T1000 (cell line): Measurements from ENCODE around the gene ENTHD1.
"Not testable (repeated sequence)": the region's sequence is repeated elsewhere in the genome, so short reads cannot be mapped to it uniquely, and the experiment has no call there.

ENCODE experiments used
- DNase-seq: peaks from one replicate; lab custom pipeline; 2025; ENCODE audit warnings: mixed read lengths; lab: John Stamatoyannopoulos, UW

ENTHD1 gene

DNA sequence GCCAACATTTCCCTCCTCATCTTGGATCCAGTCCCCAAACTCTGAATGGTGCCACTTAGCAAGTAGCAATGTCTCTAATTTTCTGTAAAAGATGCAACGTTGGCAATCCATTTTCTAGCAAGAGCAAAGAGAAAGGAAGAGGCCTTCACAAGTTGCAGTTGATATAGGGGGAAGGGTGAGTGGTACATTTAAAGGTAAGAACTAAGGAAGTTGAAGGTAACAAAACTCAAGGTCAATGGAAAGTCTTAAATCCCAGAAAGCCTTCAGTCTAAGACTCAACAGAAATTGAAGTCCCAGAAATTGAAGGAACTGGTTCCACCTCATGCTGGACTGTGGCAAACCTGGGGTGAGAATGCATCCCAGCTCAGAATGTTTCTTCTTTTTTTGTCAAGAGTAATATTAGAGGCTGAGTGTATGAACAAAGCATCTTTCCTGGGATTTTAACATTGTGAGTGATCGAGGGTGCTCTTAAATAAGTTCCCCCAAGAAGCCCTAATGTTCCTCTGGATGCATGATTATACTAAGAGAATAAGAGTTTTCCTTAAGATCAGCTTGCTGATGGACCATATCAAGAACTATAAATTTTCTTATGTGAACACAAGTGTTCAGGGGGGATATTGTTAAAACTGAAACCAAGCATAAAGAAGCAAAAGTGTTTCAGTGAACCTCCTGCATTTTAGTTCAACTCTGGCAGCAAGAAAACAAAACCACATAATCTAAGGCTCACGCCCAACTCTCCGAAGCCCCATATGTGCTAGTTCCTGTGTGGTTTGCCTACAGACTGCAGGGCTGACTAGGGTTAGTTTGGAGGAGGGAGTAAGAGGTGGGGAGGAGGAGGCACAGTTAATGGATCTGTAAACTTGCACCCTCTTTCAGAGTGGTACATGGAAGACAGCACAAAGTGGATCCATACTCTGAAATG lies 7.0 kb upstream of the ENTHD1 start, which contains the start of gene GRAP2:
Gene GRAP2, plus strand, starts transcription at position 779 of the 922 bp plus-strand sequence. CDS start 46,023 bp downstream, outside the sequence.
- no peak for DNase-seq

DNA sequence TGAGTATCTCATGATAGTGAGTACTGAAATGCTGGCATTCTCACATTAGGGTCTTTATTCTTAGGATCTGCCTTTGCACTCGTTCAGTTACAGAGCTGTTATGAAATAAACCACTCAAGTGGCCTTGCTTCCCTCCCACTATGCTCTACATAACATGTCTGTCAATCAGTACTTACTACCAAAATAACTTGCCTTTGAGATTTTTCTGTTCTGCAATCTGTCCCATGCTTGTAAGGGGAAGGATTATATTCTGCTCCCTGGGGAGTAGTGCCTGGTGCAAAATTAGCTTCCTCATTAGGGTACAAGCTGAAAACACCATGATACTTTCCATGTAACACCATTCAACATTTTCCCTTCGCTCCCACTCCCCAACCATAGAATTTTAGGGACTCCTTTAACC lies 5.4 kb upstream of the ENTHD1 start:
- no peak for DNase-seq

DNA sequence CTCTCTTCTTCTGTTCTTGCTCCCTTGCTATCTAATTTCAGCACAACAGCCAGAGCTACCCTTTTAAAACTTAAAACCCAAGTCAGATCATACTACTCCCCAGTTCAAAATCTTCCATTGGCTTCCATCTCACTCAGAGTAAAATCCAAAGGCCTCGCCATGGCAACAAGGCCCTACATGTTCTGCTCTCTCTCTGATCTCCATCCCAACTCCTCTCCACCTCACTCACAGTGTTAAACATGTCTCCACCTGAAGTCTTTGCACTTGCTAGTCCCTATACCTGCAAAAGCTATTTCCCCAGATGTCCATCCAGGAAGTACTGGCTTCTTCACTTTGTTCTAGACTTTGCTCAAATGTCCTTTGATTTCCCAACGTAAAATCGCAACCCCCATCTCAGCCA lies 4.3 kb upstream of the ENTHD1 start:
- DNase-seq: no peak

DNA sequence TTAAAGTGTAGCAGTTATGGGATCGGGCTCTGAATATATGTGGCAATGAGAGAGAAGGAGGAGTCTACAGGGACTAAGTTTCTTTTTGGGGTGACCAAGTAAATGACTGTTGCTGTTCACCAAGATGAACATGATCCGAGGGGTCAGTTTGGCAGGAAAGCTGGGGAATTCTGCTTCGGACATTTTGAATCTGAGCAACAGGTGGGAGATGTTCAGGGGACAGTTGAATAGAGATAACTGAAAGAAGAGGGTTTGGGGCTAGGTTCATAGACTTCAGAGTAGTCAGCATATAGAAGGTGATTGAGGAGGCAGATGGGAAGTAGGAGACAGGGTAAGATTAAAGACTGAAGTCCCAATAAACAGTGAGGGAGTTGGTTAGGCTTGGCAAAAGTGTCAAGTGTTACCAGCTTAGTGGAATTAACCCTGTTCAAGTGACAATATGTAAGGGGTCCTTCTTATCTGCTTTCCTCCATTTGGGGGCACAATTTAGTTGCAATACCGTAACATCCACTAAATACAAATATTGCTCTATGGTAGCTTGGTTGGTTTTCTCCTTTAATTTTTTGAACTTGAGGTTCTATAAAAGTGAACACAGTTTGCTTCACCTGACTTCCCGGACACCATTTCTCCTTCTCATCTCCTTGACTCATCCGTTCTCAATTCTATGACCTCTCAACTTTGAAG lies 2.9 kb upstream of the ENTHD1 start:
- DNase-seq: no peak

DNA sequence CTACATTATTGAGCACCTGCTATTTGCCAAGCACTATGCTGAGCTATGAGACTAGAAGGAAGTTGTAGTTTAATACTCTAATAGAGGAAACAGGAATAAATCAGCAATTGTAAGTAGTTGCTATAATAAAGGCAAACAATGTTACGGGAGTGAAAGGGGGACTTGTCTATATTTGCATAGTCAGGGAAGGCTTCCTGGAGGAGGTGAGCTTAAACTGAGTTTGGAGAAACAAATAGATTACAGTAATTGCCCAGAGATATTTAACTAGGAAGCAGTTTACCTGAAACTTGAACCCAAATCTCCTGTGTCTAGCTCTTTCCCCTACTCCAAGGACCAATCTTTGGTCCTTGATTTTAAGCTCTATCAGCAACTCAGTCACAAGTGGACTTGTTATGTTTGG lies 2.1 kb upstream of the ENTHD1 start:
- DNase-seq: no peak

DNA sequence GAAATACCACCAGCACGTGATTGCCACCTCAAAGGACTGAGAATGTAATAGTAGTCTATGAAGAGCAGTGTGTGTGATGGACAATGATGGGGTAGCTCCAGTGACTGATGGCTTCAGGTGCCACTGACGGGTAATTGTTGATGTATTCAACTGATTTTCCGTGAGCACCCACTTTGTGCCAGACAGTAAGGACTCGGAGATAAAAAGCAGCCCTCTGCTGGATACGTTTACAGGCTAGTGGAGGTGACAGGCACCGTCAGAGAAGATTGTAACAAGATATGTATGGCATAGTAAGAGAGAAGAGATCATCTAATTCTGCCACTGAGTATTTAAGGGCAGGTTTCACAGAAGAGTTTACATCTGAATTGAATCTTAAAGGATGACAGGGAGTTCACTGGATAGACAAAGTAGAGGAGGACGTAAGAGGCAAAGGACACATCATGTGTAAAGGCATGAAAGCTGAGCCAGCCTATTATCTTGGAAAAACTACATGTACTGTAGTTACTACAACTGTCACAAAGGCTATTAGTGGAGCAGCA lies 1.1 kb upstream of the ENTHD1 start:
- no peak for DNase-seq

DNA sequence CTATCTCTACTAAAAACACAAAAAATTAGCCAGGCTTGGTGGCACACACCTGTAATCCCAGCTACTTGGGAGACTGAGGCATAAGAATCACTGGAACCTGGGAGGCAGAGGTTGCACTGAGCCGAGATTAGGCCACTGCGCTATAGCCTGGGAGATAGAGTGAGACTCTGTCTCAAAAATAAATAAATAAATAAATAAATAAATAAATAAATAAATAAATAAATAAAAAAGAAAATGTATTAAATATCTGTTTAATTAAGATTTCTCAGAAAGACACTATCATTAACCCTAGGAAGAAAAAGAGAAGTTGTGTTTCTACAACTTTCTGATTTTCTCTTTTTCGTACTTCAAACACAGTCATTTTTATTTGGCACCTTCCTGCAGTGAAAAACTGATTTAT lies 3.6 kb downstream of the ENTHD1 start:
- DNase-seq: not testable (repeated sequence)

DNA sequence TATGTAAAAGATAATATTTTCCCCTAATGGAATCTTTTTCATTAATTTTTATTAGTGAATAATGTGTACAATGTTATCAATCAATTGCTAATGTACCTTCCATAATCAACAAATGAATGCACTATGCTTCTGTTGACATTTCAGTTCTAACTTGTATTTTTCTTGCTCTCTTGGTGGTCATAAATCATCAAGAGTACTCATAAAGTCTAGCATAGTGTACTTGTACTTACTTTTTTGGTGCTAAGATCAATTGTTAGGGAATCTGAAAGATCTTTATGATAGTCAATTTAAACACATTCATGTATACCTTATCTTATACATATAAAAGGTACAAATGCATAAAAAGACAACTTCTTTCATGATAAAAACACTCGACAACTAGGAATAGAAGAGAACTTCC lies 10.5 kb downstream of the ENTHD1 start:
- DNase-seq: no peak

DNA sequence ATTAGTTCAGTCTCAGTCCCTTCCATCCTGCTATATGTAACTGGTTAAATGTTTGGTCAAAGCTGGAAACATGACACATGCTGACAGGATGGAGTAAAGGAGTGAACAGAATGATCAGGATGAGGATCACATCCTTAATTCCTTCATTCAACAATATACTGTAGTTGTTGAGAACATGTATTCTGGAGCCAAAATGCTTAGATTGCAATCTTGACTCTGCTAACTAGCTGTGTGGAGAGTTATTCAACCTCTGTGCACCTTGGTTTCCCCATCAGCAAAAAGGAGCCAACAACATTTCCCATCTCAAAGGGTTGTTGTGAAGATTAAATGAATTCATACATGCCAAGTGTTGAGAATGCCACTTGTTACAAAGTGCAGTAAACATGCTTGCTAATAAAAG lies 12.8 kb downstream of the ENTHD1 start:
- DNase-seq: no peak

DNA sequence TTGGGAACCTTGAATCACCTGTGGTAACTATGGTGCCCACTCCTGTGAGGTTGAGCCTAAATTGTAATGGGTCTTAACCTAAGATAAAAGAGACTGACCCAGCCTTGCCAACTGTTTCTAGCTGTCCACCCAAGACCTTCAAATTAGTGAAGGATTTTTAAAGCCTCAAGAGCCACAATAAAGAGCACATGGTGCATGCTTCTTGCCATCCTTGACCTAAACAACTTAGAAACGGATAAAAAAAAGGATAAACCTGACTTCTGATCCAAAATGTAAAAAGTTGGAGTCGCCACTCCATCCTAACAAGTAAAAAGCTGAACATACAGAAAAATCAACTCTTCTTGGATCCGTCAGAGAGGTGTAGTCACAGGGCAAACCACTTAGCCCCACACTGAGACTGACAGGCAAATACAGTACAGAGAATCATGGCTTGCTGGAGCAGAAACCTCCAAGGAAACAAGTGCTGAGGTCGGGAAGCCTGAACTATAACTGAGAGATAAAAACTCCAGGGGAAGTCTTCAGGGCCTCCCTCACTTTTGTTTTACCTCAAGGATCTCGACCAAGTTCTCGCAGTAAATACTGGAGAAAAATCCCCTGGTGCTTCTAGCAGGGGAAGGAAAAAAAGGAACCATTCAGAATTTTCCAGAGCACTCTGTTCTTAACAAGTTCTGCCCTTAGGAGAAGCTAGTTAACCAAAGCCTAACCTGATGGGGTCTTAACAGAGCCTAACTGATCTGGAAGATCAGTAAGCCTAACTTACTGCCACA lies 16.3 kb downstream of the ENTHD1 start:
- no peak for DNase-seq

DNA sequence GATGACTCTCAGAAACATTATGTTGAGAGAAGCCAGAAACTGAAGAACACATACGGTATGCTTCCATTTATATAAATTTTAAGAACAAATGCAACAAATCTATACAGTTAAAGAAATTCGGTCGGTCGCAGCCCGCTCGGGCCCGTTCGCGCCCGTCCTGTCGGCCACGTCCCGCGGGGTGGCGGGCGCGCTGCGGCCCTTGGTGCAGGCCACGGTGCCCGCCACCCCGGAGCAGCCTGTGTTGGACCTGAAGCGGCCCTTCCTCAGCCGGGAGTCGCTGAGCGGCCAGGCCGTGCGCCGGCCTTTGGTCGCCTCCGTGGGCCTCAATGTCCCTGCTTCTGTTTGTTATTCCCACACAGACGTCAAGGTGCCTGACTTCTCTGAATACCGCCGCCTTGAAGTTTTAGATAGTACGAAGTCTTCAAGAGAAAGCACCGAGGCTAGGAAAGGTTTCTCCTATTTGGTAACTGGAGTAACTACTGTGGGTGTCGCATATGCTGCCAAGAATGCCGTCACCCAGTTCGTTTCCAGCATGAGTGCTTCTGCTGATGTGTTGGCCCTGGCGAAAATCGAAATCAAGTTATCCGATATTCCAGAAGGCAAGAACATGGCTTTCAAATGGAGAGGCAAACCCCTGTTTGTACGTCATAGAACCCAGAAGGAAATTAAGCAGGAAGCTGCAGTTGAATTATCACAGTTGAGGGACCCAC lies 18.2 kb downstream of the ENTHD1 start:
- not testable (repeated sequence) for DNase-seq

DNA sequence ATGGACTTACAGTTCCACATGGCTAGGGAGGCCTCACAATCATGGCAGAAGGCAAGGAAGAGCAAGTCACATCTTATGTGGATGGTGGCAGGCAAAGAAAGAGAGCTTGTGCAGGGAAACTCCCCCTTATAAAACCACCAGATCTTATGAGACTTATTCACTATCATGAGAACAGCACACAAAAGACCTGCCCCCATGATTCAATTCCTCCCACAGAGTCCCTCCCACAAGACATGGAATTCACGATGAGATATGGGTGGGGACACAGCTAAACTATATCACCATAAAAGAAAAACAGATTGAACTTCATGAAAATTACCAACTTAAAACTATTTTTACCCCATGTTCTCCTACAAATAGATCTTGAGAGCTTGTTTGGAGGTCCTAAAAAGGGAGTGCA lies 19.6 kb downstream of the ENTHD1 start:
- DNase-seq: no peak

DNA sequence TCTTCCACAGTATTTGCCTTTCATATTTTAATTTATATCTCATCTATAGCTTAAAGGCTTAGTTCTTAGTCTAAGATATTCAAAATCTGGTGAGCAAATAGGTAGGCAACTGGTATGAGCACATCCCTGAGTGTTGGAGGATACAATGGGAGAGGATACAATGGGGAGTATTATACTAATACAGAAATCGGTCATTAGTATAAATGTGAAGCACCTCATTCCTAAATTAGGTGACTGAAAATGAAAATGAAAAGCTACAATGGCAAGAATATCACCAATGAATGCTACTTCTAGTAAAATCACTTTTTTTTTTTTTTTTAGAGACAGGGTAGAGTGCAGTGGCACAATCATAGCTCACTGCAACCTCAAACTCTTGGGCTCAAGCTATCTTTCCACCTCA lies 21.0 kb downstream of the ENTHD1 start:
- no peak for DNase-seq

DNA sequence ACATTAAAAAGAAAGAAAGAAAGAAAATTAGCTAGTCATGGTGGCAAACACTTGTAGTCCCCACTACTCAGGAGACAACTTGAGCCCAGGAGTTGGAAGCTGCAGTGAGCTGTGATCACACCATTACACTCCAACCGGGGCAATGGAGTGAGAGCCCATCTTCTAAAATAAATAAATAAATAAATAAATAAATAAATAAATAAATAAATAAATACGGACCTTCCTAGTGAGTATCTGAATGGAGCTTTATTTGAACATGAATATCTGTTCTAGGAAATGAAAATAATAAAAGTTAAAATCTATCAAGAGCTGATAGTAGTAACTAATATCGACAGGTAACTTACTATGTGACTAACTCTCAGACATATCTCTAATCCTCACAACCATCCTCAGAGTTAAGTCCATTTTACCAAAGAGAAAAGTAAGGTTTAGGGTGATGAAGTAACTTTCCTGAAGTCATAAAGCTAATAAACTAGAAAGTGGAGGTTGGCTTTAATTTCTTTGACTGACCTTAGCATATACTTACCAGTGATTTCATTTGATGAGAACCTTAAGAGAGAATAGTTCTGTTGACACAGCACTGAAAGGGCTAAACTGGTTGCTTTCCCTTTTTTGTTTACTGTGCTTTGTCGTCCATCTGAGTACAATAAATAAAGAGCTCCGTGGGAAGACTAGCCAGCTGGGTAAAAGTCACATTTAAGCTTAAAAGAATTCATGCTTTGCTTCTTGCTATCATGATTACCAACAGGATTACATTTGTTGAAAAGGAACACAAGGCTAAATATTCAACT lies 22.4 kb downstream of the ENTHD1 start:
- DNase-seq: no peak

DNA sequence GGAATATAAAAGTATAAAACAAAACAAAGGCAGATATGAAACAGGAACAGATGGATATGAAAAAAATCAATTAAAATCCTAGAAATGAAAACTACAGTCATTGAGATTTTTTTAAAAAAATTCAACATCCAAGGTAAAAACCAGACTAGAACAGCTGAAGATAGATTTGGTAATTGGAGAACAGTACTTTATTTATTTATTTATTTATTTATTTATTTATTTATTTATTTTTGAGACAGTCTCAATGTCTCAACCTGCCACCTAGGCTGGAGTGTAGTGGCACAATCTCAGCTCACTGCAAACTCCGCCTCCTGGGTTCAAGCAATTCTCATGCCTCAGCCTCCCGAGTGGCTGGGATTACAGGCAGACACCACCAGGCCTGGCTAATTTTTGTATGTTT lies 23.8 kb downstream of the ENTHD1 start:
- not testable (repeated sequence) for DNase-seq

DNA sequence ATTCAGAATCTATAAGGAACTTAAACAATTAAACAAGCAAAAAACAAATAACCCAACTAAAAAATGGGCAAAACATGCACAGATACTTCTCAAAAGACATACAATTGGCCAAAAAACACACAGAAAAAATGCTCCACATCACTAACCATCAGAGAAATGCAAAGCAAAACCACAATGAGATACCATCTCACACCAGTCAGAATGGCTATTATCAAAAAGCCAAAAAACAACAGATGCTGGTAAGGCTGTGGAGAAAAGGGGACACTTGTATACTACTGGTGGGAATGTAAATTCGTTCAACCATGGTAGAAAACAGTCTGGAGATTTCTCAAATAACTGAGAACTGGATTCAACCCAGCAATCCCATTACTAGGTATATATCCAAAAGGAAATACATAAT lies 24.8 kb downstream of the ENTHD1 start:
- no peak for DNase-seq

DNA sequence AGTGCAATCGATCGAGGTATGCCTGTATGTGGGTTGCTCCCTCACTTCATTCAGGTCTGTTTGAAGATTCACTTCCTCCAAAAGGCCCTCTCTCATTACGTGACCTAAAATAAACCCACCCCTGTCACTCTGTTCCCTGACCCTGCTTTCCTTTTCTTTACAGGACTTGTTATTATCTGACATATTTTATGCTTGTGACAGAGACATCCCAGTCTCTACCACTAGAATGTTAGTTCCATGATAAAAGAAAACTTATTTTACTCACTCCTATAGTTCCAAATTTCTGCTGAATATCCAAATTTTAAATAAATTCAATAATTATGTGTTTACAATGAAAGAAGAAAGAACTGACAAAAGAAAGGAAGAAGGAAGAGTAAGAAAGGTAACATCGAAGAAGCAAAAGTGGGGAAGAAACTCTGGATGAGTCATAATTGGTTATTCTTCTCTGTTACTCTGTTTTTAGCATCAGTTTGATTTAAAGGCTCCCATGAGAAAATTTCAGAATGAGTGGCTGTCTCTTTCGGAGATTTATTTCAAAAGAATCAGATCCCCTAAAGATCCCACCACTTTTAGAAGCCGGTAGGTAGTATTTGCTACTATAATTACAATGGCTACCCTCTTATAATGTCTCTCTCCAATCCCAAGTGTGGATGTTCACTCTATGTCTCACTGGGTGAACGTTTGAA lies 33.5 kb downstream of the ENTHD1 start:
- DNase-seq: no peak

DNA sequence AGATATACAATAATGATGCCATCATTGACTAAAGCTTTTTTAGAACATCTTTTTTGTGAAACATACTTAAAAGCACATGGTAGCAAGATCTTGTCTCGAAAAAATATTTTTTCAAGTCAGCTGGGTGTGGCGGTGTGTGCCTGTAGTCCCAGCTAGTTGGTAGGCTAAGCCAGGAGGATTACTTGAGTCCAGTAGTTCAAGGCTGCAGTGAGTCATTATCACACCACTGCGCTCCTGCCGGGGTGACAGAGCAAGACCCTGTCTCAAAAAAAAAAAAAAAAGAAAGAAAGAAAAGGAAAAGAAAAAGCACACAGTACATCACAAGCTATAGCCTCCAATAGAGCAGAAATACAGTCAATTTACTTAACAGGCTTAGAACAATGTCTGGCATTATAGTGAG lies 37.0 kb downstream of the ENTHD1 start:
- DNase-seq: no peak

DNA sequence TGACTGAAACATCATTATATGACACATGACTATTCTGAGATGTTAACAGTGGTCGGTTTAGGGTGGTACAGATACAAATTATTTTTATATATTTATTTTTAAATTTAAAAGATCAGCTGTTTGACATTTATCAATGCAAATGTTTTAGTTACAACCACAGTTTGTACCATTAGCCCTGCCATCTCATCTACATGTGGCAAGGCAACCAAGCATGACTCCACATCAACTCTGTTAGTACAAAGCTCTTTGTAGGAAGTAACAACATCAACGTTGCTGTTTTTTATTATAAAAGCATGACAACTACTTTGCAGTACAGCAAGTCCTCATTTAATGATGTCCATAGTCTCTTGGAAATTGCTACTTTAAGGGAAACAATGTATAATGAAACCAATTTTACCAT lies 40.8 kb downstream of the ENTHD1 start:
- no peak for DNase-seq
